ENCODE data around the gene KRTAP4-1. TPM values are rescaled to one million over a fixed set of nuclear protein-coding genes. Genes with fewer than 3 reads are reported as not detected.
"Not testable (repeated sequence)": the region's sequence is repeated elsewhere in the genome, so short reads cannot be mapped to it uniquely, and the experiment has no call there.

Gene KRTAP4-1
- 0.18 TPM for polyA plus RNA-seq (2013, experiment 1 of 2; ENCODE audit: insufficient read length)
- polyA plus RNA-seq (2013, experiment 2 of 2; ENCODE audit: insufficient read length), result not detected

DNA sequence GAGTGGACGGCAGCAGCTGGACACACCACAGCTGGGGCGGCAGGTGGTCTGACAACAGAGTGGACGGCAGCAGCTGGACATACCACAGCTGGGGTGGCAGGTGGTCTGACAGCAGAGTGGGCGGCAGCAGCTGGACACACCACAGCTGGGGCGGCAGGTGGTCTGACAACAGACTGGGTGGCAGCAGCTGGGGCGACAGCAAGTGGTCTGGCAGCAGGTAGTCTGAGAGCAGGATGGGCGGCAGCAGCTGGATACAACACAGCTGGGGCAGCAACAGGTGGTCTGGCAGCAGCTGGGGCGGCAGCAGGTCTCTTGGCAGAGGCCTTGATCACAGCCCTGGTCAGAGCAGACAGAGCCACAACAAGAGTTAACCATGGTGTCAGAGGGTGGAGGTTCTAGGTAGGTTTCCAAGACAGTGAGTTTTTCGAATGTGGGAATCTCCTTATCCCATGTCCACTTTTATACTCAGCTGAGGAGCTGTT lies at the start of gene KRTAP4-1:
TSS of gene KRTAP4-1 (minus strand) at position 432 of the 482 bp plus-strand sequence. CDS start at position 375, 57 bp downstream.
- no peak for DNase-seq

DNA sequence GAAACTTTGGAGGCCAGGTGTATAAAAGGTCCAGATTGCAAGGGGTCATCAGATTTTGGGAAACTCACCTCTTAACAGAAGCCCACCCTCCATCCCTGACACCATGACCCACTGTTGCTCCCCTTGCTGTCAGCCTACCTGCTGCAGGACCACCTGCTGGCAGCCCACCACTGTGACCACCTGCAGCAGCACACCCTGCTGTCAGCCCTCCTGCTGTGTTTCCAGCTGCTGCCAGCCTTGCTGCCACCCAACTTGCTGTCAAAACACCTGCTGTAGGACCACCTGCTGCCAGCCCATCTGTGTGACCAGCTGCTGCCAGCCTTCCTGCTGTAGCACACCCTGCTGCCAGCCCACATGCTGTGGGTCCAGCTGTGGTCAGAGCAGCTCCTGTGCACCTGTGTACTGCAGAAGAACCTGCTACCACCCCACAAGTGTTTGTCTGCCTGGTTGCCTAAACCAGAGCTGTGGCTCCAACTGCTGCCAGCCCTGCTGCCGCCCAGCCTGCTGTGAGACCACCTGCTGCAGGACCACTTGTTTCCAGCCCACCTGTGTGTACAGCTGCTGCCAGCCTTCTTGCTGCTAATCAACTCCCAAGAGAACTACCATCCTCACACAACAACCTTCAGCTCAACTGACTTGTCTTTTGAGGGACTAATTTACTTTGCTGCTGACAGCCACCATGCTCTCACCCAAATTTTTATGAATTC lies 47.8 kb upstream of the KRTAP4-1 start, which contains the start of gene KRTAP9-3:
TSS of gene KRTAP9-3 (plus strand) at position 51 of the 707 bp plus-strand sequence. CDS start at position 104, 53 bp downstream.
- DNase-seq, result not testable (repeated sequence)

DNA sequence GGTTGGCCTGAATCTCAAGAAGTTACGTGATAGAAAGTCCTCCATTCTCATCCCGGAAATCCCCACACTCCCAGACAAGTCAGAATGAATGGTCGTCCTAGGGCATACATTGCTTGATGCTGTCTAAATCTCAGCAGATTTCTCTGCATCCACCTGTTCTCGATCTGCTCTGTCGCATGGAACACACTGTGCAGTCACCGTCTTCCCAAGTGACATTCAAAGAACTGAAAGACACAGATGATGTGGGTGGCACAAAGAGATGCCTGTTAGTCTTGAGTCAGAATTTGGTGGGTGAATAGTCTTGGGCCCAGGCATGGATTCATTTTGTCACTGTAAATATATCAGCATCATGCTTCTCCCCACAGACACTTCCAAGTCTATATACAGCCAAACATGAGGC lies 47.0 kb upstream of the KRTAP4-1 start:
- no peak for DNase-seq

DNA sequence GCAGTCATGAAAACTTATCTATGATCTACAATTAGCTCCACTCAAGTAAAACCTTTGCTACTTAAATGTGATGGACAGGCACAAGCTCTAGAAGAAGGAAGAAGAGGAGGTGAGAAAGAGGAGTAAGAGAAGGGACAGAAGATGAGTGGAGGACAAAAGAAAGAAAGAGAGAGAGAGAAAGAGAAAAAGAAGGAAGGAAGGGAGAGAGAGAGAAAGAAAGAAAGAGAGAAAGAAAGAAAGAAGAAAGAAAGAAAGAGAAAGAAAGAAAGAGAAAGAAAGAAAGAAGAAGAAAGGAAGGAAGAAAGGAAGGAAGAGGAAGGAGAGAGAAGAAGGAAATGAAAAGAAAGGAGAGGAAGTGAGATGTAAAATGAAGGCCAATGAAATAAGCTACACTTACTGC lies 45.4 kb upstream of the KRTAP4-1 start:
- DNase-seq, result no peak

DNA sequence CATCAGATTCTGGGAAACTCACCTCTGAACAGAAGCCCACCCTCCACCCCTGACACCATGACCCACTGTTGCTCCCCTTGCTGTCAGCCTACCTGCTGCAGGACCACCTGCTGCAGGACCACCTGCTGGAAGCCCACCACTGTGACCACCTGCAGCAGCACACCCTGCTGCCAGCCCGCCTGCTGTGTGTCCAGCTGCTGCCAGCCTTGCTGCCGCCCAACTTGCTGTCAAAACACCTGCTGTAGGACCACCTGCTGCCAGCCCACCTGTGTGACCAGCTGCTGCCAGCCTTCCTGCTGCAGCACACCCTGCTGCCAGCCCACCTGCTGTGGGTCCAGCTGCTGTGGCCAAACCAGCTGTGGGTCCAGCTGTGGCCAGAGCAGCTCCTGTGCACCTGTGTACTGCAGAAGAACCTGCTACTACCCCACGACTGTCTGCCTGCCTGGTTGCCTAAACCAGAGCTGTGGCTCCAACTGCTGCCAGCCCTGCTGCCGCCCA lies 41.9 kb upstream of the KRTAP4-1 start, which contains the start of gene KRTAP9-2:
TSS of gene KRTAP9-2 (plus strand) at position 51 of the 498 bp plus-strand sequence. CDS start at position 58, 7 bp downstream.
- DNase-seq, result not testable (repeated sequence)

DNA sequence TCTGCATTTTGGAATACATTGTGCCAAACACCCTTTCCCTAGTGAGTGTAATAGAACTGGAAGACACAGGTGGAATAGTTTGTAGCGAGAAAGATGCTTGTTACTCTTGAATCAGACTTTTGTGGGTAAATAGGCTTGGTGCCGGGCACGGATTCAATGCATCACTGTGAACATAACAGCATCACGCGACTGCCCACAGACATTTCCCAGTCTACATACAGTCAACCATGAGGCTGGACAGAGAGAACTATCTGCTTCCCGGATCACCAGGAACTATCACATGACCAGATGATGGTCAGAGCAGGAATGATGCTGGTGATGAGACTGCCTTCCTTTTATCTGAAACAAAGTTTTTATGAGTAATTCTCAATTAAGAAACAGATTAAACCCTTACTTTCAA lies 41.3 kb upstream of the KRTAP4-1 start:
- no peak for DNase-seq

DNA sequence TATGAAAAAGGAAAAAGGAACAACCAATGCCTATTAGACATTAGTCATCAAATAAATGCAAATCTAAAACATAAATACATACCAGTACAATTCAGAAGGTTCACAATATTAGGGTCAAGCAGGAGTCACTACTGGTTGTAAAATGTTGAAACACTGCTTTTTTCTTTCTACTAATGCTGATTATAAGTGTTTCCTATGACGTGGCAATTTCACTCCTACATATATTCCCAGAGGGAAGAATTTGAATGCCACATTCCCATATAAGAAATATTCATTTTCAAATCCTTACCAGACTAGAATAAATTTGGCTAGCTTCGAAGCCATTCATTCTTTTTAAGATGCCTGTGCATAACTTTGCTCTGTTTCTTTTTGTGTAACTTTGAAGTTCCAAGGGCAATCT lies 39.1 kb upstream of the KRTAP4-1 start:
- DNase-seq, result peak; percentile 5

DNA sequence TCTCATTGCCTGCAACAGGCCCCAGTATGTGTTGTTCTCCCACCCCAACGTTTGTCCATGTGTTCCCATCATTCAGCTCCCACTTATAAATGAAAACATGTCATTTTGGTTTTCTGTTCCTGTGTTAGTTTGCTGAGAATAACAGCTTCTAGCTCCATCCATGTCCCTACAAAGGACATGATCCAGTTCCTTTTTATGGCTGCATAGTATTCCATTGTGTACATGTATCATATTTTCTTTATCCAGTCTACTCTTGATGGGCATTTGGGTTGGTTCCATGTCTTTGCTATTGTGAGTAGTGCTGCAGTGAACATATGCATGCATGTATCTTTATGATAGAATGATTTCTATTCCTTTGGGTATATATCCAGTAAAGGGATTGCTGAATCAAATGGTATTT lies 31.0 kb upstream of the KRTAP4-1 start:
- DNase-seq, result no peak

DNA sequence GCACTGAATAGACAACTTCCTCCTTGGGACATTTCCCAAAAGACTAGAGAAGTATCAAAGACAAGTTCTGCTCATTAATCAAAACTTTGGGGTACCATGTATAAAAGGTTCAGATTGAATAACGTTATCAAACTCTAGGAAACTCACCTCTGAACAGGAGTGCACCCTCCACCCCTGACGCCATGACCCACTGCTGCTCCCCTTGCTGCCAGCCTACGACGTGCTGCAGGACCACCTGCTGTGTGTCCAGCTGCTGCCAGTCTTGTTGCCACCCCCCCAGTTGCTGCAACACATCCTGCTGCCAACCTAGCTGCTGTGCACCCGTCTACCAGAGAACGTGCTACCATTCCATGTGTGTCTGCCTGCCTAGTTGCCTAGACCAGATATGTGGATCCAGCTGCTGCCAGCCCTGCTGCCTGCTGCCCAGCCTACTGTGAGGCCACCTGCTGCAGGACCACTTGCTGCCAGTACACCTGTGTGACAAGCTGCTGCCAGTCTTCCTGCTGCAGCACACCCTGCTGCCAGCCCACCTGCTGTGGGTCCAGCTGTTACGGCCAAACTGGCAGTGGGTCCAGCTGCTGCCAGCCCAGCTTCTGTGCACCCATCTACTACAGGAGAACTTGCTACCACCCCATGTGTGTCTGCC lies 27.9 kb upstream of the KRTAP4-1 start:
- no peak for DNase-seq

DNA sequence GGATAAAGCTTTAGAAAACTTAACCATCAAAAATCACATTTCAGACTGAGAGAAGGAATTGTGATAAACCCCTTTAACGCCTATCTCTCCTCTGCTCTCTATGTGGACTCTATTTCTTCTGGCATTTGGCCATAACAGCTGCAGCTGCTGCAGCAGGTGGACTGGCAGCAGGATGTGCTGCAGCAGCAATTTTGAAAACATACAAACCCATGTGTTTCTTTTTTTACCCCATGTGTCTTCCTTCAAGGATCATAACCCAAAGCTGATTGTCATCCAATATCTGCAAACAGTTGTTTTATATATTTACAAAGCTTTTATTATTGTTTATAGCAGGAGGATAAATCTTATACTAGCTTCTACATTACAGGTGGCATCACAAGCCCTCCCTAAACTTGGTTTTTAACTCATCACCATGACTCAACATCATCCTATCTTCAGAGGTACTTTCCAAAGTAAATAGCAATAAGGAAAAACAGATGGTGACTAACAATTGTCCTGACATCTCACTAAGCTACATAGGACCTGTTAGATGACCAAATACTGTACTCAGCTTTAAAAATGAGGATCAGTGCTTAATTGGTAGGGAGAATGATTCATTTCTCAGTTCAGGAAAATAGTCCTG lies 27.2 kb upstream of the KRTAP4-1 start:
- peak; percentile 23 for DNase-seq

DNA sequence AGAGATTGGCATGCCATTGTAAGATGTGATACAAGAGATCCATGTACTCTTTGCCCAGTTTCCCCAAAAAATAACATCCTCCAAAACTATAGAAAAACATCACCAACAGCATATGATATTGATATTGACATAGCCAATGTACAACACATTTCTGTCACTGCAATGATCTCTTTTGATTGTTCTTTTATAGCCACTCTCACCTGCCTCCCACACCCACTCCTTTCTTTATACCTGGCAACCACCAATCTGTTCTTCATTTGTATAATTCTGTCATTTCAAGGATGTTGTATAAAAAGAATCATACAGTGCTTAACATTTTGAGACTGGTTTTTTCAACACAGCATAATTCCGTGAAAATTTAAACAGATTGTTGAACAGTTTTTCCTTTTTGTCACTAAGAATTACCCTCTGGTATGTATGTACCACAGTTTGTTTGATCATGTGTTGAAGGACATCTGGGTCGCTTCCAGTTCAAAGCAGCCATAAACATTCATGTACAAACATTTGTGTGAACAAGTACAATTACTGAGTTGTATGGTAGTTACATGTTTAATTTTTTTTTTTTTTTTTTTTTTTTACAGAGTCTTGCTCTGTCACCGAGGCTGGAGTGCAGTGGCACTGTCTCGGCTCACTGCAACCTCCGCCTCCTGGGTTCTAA lies 14.8 kb upstream of the KRTAP4-1 start:
- no peak for DNase-seq

DNA sequence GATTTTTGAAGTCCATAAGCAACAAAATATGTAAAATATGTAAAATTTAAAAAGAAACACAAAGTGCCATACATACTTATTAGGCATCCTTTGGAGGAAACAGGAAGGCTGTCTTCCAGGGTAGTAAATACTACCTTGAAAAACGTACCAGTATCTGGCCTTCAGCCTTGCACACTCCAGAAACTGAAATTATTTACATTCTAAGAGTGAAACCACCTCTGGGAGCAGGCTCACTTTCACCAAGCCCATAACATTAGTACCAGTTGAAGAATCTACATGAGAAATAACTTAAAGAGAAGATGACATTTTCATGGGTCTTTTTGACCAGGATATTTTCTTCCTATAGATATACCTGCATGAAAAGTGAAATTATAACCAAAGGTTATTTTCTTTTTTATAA lies 11.4 kb upstream of the KRTAP4-1 start:
- DNase-seq, result no peak

DNA sequence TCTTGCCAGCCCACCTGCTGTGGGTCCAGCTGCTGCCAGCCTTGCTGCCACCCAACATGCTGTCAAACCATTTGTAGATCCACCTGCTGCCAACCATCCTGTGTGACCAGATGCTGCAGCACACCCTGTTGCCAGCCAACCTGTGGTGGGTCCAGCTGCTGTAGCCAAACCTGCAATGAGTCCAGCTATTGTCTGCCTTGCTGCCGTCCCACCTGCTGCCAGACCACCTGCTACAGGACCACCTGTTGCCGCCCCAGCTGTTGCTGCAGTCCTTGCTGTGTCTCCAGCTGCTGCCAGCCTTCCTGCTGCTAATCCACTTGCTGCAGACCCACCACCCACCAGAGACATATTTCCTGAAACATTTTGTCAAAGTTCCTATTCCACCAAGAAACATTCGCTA lies 5.6 kb upstream of the KRTAP4-1 start:
- no peak for DNase-seq

DNA sequence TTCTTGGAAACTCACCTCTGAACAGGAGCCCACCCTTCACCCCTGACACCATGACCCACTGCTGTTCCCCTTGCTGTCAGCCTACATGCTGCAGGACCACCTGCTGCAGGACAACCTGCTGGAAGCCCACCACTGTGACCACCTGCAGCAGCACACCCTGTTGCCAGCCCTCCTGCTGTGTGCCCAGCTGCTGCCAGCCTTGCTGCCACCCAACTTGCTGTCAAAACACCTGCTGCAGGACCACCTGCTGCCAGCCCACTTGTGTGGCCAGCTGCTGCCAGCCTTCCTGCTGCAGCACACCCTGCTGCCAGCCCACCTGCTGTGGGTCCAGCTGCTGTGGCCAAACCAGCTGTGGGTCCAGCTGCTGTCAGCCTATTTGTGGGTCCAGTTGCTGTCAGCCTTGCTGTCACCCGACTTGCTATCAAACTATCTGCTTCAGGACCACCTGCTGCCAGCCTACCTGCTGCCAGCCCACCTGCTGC lies 5.2 kb upstream of the KRTAP4-1 start, which contains the start of gene KRTAP9-1:
TSS of gene KRTAP9-1 (plus strand) at position 51 of the 482 bp plus-strand sequence. CDS start at position 51, 0 bp downstream.
- not testable (repeated sequence) for DNase-seq

DNA sequence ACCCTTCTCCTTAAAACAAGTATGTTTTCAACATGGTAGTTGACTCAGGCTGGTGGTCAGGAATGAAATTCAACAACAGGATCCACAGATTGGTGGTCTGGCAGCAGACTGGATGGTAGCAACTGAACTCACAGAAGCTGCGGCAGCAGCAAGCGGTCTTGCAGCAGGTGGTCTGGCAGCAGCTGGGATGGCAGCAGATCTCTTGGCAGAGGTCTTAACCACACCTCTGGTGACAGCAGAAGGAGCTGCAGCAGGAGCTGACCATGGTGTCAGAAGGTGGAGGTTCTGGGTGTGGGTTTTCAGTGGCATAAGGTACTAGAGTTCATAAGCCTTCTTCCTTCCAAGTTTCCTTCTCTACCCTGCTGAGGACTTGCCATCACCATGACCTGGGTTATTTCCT lies 2.2 kb upstream of the KRTAP4-1 start:
- no peak for DNase-seq

DNA sequence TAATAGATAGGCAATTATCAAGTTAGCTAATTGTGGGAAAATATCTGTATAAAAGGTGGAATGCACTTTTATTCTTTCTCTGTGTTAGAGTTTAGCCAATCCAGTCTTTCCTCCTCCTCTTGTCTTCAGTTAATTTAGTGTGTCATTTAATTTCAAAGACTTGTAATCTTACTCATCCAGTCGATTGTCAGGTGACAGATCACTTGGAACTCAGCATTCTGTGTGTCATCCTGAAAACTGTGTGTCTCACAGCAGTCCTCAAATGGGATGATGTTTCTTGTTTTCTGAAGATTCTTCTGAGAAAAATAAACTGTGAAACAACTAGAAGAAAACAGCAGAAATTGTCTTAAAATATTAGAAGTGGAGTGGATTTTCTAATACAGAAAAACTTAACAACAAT lies 290 bp upstream of the KRTAP4-1 start:
- DNase-seq, result no peak

DNA sequence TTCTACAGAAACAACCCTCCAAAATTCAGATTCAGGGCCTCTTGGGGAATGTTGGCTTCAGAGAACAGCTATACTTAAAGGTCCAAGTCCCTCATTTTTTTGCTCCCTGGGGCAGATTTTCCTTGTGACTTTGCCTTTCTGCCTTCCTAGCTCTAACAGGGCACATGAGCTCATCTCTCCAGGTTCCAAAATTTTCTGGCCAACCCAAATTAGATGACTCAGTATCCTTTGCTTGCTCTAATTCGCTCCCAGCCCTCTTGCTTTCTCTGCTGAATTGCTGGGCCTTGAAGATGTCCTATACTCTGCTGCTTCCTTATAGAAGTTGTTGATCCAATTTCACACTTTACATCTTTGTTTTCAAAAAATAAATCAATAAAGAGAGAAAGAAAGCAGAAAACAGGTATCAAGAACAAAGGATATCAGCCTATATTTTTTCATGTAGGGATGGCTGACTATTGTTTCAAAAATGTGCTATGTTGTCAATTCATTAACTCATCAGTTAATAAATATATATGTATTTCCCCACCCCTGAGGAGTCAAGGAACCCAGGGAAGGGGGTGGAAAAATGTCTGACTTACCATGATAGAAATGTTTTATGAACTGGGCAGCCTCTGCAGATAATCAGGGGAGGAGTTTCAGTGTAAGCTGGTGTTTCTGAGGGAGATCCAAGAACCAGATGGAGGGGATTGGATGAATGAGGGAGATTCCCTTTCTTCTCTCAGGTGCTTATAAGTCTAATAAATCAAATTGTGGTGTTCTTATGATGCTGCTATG lies 5.7 kb downstream of the KRTAP4-1 start:
- peak; percentile 37 for DNase-seq

DNA sequence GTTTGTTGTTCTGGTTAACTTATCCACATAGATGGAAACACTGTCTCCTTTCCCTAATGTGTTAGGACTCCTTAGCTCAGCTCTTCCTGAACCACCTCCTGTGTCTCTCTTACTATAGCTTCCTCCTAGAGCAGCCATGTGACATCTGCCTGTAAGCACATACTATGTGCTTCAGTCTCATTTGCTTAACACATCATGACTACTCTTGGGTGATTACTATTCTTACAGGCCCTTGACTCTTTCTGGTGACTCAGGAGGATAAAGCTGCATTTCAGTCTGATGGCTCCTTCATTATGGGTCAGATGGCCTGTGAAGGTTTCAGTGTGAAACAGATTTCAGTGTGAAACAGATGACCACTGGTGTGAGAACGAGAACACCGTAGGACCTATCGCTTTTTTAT lies 6.4 kb downstream of the KRTAP4-1 start:
- DNase-seq, result peak; percentile 37

DNA sequence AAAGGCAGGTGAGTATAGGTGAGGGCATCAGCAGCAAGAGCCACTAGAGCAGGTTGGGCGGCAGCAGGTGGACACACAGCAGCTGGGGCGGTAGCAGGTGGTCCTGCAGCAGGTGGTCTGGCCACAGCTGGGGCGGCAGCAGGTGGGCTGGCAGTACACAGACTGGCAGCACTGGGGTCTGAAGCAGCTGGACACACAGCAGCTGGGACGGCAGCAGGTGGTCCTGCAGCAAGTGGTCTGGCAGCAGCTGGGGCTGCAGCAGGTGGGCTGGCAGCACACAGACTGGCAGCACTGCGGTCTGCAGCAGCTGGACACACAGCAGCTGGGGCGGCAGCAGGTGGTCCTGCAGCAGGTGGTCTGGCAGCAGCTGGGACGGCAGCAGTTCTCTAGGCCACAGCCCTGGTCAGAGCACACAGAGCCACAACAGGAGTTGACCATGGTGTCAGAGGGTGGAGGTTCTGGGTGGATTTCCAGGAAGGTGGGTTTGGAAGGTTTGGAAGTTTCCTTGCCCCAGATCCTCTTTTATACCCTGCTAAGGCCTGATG lies 6.9 kb downstream of the KRTAP4-1 start, which contains the start of gene KRTAP4-2:
TSS of gene KRTAP4-2 (minus strand) at position 495 of the 545 bp plus-strand sequence. CDS start at position 438, 57 bp downstream.
- no peak for DNase-seq

DNA sequence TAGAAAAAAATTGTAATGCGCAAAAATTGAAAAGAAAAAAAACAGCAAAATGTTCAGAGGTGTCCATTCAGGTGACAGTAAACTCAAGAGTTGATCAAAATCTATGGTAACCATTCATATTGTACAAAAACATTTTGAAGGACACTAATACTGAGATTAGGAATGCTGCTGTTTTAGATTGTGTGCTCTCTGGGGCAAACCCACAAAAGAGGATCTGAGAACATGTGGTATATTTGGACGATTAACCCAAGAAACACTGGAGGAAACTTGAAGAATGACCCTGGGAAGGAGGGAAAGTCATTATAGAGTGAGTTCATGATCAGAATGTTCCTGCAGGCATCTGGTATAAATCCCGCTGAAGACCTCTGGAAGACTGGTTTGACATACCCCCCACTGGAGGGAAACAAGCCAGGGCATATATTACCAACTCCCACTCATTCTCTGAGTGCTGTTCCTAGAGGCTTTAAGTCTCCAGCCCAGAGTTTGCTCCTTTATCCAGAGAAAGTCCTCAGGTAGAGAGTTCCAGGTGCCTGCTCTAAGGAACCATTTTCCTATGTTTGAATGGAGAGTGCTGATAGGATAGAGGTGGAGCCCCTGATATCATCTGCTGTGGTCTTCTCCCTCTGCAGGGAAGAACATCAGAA lies 7.8 kb downstream of the KRTAP4-1 start:
- no peak for DNase-seq
